Measurements from ENCODE around the gene RUNX2.

Gene RUNX2

GRCh38 chr6:45415788-45416518 is 87.8 kb downstream of the RUNX2 start:
- no peak for DNase-seq

- DNase-seq, result no peak
Observed at GRCh38 chr6:45416700-45417099, 88.6 kb downstream of the RUNX2 start.

- no peak for DNase-seq
Observed at GRCh38 chr6:45417436-45417835, 89.3 kb downstream of the RUNX2 start.

- DNase-seq, result peak; percentile 70 to 79
Observed at GRCh38 chr6:45419571-45420082, 91.5 kb downstream of the RUNX2 start.

GRCh38 chr6:45420083-45420908 is 92.2 kb downstream of the RUNX2 start:
- DNase-seq, result peak; percentile 63 to 75

- DNase-seq, result no peak
Observed at GRCh38 chr6:45420909-45421708, 93.0 kb downstream of the RUNX2 start.

GRCh38 chr6:45421709-45422502 is 93.8 kb downstream of the RUNX2 start:
- peak; percentile 68 to 73 for DNase-seq

GRCh38 chr6:45422503-45423110 is 94.5 kb downstream of the RUNX2 start:
- DNase-seq, result peak; percentile 61 to 69

GRCh38 chr6:45423111-45423823 is 95.1 kb downstream of the RUNX2 start:
- DNase-seq, result peak; percentile 55 to 65

GRCh38 chr6:45423824-45424450 is 95.8 kb downstream of the RUNX2 start:
- DNase-seq, result peak; percentile 26 to 40

GRCh38 chr6:45424451-45424861 is 96.3 kb downstream of the RUNX2 start:
- peak; percentile 59 to 70 for DNase-seq

- no peak for DNase-seq
Observed at GRCh38 chr6:45426251-45426650, 98.1 kb downstream of the RUNX2 start.

GRCh38 chr6:45427726-45428125 is 99.6 kb downstream of the RUNX2 start:
- no peak for DNase-seq

GRCh38 chr6:45428727-45429126 is 100.6 kb downstream of the RUNX2 start:
- no peak for DNase-seq

- DNase-seq, result no peak
Observed at GRCh38 chr6:45430590-45431202, 102.6 kb downstream of the RUNX2 start.

GRCh38 chr6:45431317-45432065 is 103.4 kb downstream of the RUNX2 start:
- no peak for DNase-seq

- no peak for DNase-seq
Observed at GRCh38 chr6:45432977-45433376, 104.8 kb downstream of the RUNX2 start.

GRCh38 chr6:45433533-45434380 is 105.6 kb downstream of the RUNX2 start:
- DNase-seq, result no peak

- no peak for DNase-seq
Observed at GRCh38 chr6:45434381-45434700, 106.2 kb downstream of the RUNX2 start.

All from activated CD4-positive, alpha-beta T cell treated with anti-CD3 and anti-CD28 coated beads, Interleukin-2, amount 50 U/mL, for 48 hours (primary cell).